H9 (cell line): ENCODE measurements around the gene PJA2. TPM values are rescaled to one million over a fixed set of nuclear protein-coding genes. Genes with fewer than 3 reads are reported as not detected.

Source experiments
- DNase-seq: peaks from one replicate; pipeline ENCODE4 v3.0.0-alpha.2; 2017
- H2AFZ ChIP-seq: one replicate; pipeline ENCODE4 v1.6.1; 2013; ENCODE audit warnings: mild to moderate bottlenecking, low read length, control low read depth, moderate library complexity
- H2AK5ac ChIP-seq: 2 replicates; pipeline ENCODE4 v1.6.1; 2013; ENCODE audit warnings: low read length, control low read depth, mixed read lengths; ENCODE audit not compliant: insufficient read length
- H2BK120ac ChIP-seq: one replicate; pipeline ENCODE4 v1.6.1; 2013; ENCODE audit warnings: low read depth, mild to moderate bottlenecking, low read length, control low read depth, inconsistent platforms; ENCODE audit not compliant: poor library complexity, severe bottlenecking
- H2BK12ac ChIP-seq: 2 replicates; pipeline ENCODE4 v1.6.1; 2013; ENCODE audit warnings: low read length, control low read depth, mixed read lengths, low read depth; ENCODE audit not compliant: insufficient read length
- H2BK15ac ChIP-seq: 2 replicates; pipeline ENCODE4 v1.6.1; 2013; ENCODE audit warnings: low read depth, low read length, control low read depth
- H2BK20ac ChIP-seq: one replicate; pipeline ENCODE4 v1.6.1; 2013; ENCODE audit warnings: low read depth, mild to moderate bottlenecking, low read length, control low read depth, inconsistent platforms; ENCODE audit not compliant: poor library complexity, severe bottlenecking
- H2BK5ac ChIP-seq: 2 replicates; pipeline ENCODE4 v1.6.1; 2013; ENCODE audit warnings: low read length, control low read depth, mixed read lengths; ENCODE audit not compliant: insufficient read length
- H3K14ac ChIP-seq: 2 replicates; pipeline ENCODE4 v1.6.1; 2013; ENCODE audit warnings: low read length, control low read depth; ENCODE audit not compliant: insufficient read depth
- H3K18ac ChIP-seq: 2 replicates; pipeline ENCODE4 v1.6.1; 2013; ENCODE audit warnings: low read depth, mild to moderate bottlenecking, mixed read lengths, low read length, control low read depth; ENCODE audit not compliant: insufficient read length
- H3K23ac ChIP-seq: 2 replicates; pipeline ENCODE4 v1.6.1; 2013; ENCODE audit warnings: low read length, control low read depth, mixed read lengths, low read depth; ENCODE audit not compliant: insufficient read length
- H3K23me2 ChIP-seq: 2 replicates; pipeline ENCODE4 v1.6.1; 2013; ENCODE audit warnings: low read depth, mild to moderate bottlenecking, mixed read lengths, low read length, control low read depth; ENCODE audit not compliant: insufficient read length, poor library complexity, severe bottlenecking
- H3K27ac ChIP-seq: 2 replicates; pipeline ENCODE4 v1.5.1; 2013; ENCODE audit warnings: low read length, control low read depth, mixed read lengths, low read depth; ENCODE audit not compliant: insufficient read length
- H3K27me3 ChIP-seq: 2 replicates; pipeline ENCODE4 v1.6.1; 2013; ENCODE audit warnings: low read length, control low read depth, inconsistent platforms; ENCODE audit not compliant: insufficient read depth
- H3K4ac ChIP-seq: 2 replicates; pipeline ENCODE4 v1.6.1; 2013; ENCODE audit warnings: low read depth, mild to moderate bottlenecking, control low read depth, inconsistent platforms, low read length, moderate library complexity
- H3K4me1 ChIP-seq: 2 replicates; pipeline ENCODE4 v1.6.1; 2013; ENCODE audit warnings: low read length, control low read depth, inconsistent platforms; ENCODE audit not compliant: insufficient read depth
- H3K4me2 ChIP-seq: 2 replicates; pipeline ENCODE4 v1.6.1; 2013; ENCODE audit warnings: low read length, control low read depth, mixed read lengths; ENCODE audit not compliant: insufficient read length, insufficient read depth
- H3K56ac ChIP-seq: 2 replicates; pipeline ENCODE4 v1.6.1; 2013; ENCODE audit warnings: low read depth, mild to moderate bottlenecking, mixed read lengths, low read length, control low read depth; ENCODE audit not compliant: insufficient read length
- H3K79me1 ChIP-seq: 2 replicates; pipeline ENCODE4 v1.6.1; 2013; ENCODE audit warnings: low read depth, mild to moderate bottlenecking, moderate library complexity, low read length, control low read depth, inconsistent platforms; ENCODE audit not compliant: insufficient read depth, poor library complexity, severe bottlenecking
- H3K79me2 ChIP-seq: 2 replicates; pipeline ENCODE4 v1.6.1; 2013; ENCODE audit warnings: low read length, control low read depth, inconsistent platforms; ENCODE audit not compliant: insufficient read depth
- H3K9ac ChIP-seq: 2 replicates; pipeline ENCODE4 v1.6.1; 2013; ENCODE audit warnings: low read length, control low read depth, mixed read lengths; ENCODE audit not compliant: insufficient read length; ENCODE audit errors: extremely low read depth
- H3K9me3 ChIP-seq: one replicate; pipeline ENCODE4 v1.6.1; 2013; ENCODE audit warnings: low read depth, low read length, inconsistent platforms; ENCODE audit not compliant: control insufficient read depth
- H3T11ph ChIP-seq: one replicate; pipeline ENCODE4 v1.6.1; 2013; ENCODE audit warnings: mild to moderate bottlenecking, low read length, control low read depth, inconsistent platforms
- H4K20me1 ChIP-seq: one replicate; pipeline ENCODE4 v1.6.1; 2013; ENCODE audit not compliant: control insufficient read depth, insufficient read length, insufficient read depth
- H4K5ac ChIP-seq: 2 replicates; pipeline ENCODE4 v1.6.1; 2013; ENCODE audit warnings: low read depth, mild to moderate bottlenecking, mixed read lengths, low read length, control low read depth; ENCODE audit not compliant: insufficient read length
- H4K8ac ChIP-seq: replicated peaks from 2 replicates; pipeline ENCODE4 v1.6.1; 2013; ENCODE audit warnings: low read length, control low read depth, mixed read lengths, low read depth; ENCODE audit not compliant: insufficient read length
- H4K91ac ChIP-seq: 2 replicates; pipeline ENCODE4 v1.6.1; 2013; ENCODE audit warnings: low read depth, mild to moderate bottlenecking, moderate library complexity, mixed read lengths, low read length, control low read depth; ENCODE audit not compliant: insufficient read length
- H3K27ac Mint-ChIP-seq, 3 experiments: 2 replicates in 2 of 3; 3 replicates in 1 of 3; pipeline ENCODE4 v1.8.0; 2020 to 2021; ENCODE audit warnings: mixed read lengths in 3 of 3, mild to moderate bottlenecking in 1 of 3, moderate library complexity in 1 of 3
- H3K27me3 Mint-ChIP-seq: 2 replicates; pipeline ENCODE4 v1.8.0; 2021; ENCODE audit warnings: low read depth, mild to moderate bottlenecking, moderate library complexity, mixed read lengths
- H3K36me3 Mint-ChIP-seq, 3 experiments: 2 replicates in 2 of 3; 3 replicates in 1 of 3; pipeline ENCODE4 v1.8.0; 2020 to 2021; ENCODE audit warnings: low read depth in 3 of 3, mixed read lengths in 3 of 3; ENCODE audit not compliant: insufficient read depth in 1 of 3
- H3K4me1 Mint-ChIP-seq, 2 experiments: 2 replicates each; pipeline ENCODE4 v1.8.0; 2020; ENCODE audit warnings: mixed read lengths in 2 of 2
- H3K4me3 Mint-ChIP-seq, 2 experiments: 2 replicates in 1 of 2; 3 replicates in 1 of 2; pipeline ENCODE4 v1.8.0; 2020 to 2021; ENCODE audit warnings: mild to moderate bottlenecking in 2 of 2, mixed read lengths in 2 of 2, moderate library complexity in 1 of 2
- H3K9me3 Mint-ChIP-seq, 2 experiments: 2 replicates in 1 of 2; 3 replicates in 1 of 2; pipeline ENCODE4 v1.8.0; 2020; ENCODE audit warnings: mild to moderate bottlenecking in 2 of 2, mixed read lengths in 2 of 2, moderate library complexity in 1 of 2
- WGBS: extraction: QIAGEN DNeasy Blood & Tissue Kit; methylation state at CpG from one replicate; pipeline ENCODE4 v1.1.7; 2013; ENCODE audit warnings: missing lambda C conversion rate, low lambda C conversion rate, mixed read lengths; ENCODE audit not compliant: insufficient read length; ENCODE audit errors: extremely low coverage; 5-methylcytosine and 5-hydroxymethylcytosine counted together
- total RNA-seq: library from RNA; stranded (reverse); gene quantifications from 2 replicates; pipeline ENCODE4 v1.2.1, GENCODE V29; 2021
- TF ChIP-seq, protein P1 (sequence below): fragments of 200-600 bp; sonication (generic); conservative IDR thresholded peaks from 3 replicates; pipeline ENCODE4 v1.8.0; 2021; ENCODE audit warnings: antibody characterized with exemption, mild to moderate bottlenecking

PJA2 gene
- total RNA-seq, 1 experiment from 2014 or later = 41.5 TPM

DNA sequence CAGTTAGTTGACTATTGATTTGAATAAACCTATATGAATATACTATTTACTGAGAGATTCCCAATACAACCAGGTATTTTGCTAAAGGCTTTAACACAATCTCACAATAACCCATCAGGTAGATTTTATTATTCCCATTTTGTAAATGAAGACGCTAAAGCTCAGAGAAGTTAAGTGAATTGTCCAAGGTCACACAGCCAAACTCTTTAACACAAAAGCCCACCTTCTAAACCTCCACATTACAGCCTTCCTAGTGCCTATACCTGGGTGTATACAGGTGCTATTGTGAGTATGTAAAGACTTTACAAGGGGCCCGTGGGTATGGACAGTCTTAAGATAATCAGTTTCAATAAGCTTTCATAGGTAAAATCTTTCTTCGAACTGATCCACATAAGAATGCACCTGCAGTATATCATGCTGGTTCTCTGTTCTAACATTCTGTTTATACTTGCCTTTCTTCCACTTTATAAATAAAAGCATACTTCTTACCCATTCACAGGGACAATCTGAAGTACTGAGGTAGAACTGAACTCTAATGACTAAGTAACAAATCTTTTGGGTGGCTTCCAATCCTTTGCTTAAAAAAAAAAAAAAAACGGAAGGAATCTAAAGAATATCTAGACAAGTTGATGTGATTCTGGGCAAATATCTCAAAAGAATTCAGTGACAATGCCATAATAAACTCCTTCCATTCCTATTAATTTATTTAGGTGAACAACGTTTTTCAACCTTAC, 59.1 kb downstream of the PJA2 start:
- no peak overlapping the region for H4K91ac ChIP-seq
- no peak overlapping the region for H3K27ac ChIP-seq
- no peak overlapping the region for H2BK20ac ChIP-seq
- no peak overlapping the region for H3K18ac ChIP-seq
- Mint-ChIP-seq H3K9me3 (no peaks in the 10 kb centered on the region), H3K27me3 (no peaks in the 10 kb centered on the region), H3K4me3 (no peak overlapping the region), H3K4me1 (no peaks in the 10 kb centered on the region), H3K36me3 (peaks cover under 1 to 14% (median 7%) of the 10 kb centered on the region in 3 experiments; a peak in 5 of 7 replicates), H3K27ac (no peak overlapping the region)
- no peak overlapping the region for H3K4ac ChIP-seq
- no peak overlapping the region for H2BK120ac ChIP-seq
- H3K79me2 ChIP-seq = no peaks in the 10 kb centered on the region
- no peak overlapping the region for H3T11ph ChIP-seq
- no peaks in the 10 kb centered on the region for H3K4me1 ChIP-seq
- H2BK12ac ChIP-seq = no peak overlapping the region
- H3K56ac ChIP-seq = no peak overlapping the region
- H2AK5ac ChIP-seq = no peak overlapping the region
- H3K9ac ChIP-seq = no peak overlapping the region
- no CpG with 5 or more reads among the region's 5 CpGs for WGBS
- no peak overlapping the region for H3K23ac ChIP-seq
- H3K9me3 ChIP-seq = no peaks in the 10 kb centered on the region
- H4K8ac ChIP-seq = no peak overlapping the region
- H3K14ac ChIP-seq = no peak overlapping the region
- H2BK15ac ChIP-seq = no peak overlapping the region
- no peaks in the 10 kb centered on the region for H3K23me2 ChIP-seq
- H4K5ac ChIP-seq = no peak overlapping the region
- H2AFZ ChIP-seq = no peak overlapping the region
- no peaks in the 10 kb centered on the region for H4K20me1 ChIP-seq
- H3K27me3 ChIP-seq = no peaks in the 10 kb centered on the region
- TF ChIP-seq, protein P1, sequence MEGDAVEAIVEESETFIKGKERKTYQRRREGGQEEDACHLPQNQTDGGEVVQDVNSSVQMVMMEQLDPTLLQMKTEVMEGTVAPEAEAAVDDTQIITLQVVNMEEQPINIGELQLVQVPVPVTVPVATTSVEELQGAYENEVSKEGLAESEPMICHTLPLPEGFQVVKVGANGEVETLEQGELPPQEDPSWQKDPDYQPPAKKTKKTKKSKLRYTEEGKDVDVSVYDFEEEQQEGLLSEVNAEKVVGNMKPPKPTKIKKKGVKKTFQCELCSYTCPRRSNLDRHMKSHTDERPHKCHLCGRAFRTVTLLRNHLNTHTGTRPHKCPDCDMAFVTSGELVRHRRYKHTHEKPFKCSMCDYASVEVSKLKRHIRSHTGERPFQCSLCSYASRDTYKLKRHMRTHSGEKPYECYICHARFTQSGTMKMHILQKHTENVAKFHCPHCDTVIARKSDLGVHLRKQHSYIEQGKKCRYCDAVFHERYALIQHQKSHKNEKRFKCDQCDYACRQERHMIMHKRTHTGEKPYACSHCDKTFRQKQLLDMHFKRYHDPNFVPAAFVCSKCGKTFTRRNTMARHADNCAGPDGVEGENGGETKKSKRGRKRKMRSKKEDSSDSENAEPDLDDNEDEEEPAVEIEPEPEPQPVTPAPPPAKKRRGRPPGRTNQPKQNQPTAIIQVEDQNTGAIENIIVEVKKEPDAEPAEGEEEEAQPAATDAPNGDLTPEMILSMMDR = no peak
- no peaks in the 10 kb centered on the region for H3K79me1 ChIP-seq
- no peak overlapping the region for H3K4me2 ChIP-seq
- no peak for DNase-seq
- no peak overlapping the region for H2BK5ac ChIP-seq
